GM19452 (cell line): ENCODE measurements around the gene SHANK3.

Experiments
- ATAC-seq: cut with Tn5 transposase; IDR thresholded peaks from one replicate; pipeline ENCODE4 v1.9.1; 2021; ENCODE audit not compliant: unreplicated experiment

The SHANK3 gene

DNA sequence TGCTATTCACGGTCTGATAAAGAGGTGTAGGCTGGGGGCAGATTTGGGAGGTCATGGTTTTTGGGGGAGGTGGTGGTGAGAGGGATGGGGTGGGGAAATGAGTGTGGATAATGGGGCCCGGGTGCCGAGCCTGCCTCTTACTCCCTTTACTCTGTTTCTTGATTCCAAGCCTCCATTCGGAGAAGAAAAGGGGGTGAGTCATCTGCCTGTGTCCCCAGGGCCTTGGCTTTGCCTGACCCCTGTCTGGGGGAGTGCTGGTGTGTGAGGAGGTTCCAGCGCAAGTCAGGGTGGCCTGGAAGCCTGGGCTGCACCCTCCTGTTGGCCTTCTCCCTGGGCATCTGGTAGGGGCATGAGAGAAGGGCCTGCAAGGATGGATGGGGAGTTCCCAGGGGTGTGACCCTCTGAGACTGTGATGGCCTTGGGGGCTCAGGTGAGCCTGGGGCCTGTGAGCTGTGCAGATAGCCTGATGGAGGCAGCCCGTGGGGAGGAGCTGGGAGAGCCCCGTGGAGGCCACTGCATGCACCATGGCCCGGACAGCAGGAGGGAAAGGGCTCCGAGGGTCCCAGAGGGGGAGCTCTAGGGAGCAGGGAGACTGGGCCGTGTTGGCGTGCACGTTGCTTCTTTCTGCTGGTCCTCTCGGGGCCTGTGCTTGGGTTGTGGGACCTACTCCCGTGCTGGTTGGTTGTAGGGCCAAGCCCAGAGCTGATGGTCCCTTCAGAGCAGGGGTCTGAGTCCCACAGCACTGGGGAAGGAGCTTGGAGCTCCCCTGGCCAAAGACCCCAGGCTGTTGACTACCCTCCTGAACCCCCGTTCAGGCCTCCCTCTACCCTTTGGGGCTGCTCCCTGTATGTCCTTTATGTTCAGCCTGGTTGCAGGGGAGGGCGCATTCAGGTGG lies 39.1 kb downstream of the SHANK3 start:
- ATAC-seq, result no peak

DNA sequence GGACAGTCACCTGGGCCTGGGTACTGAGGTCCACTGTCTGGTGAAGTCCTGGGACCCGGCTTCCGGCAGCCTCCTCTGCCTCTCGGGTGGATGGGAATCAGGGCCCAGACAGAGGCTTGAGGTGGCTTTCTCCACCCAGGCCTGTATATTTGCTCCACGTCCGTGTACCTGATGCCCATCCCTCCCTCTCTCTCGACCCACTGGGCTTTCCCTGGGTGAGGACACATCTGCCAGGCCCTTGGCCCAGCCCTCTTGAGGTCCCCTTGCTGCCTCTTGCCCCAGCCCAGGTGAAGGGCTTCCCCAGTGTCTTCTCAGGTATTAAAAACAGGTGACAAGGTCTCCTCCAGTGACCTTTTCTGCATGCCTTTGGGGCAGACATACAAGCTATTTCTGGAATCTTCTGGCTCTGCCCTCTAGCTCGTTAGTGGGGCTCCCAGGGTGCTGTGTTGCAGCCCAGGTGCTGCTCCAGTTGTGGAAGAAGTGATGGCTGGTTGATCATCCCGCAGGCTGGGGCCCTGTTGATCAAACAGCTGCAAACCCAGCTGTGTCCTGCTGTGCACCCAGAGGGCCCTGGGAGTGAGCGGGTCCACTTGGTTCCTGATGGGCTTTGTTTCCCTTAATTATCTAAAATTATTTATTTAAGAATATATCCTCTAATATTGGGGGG lies 39.9 kb downstream of the SHANK3 start:
- ATAC-seq, result no peak

DNA sequence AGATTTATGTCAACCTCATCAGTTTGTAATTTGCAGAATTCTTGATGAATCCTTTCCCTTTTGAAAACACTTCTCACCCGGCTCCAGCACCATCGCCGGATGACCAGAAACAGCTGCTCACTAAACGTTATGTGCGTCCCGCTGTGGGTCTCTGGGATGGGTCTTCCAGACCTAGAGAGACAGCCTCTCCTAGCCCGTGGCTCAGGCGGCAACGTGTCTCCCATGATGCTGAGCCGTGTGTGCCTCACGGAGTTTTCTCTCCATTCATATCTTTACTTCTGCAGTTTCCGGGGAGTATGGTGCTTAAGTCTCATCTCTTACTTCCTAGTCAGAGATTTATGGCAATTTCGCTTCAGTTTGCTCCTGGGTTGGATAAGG lies 40.4 kb downstream of the SHANK3 start:
- no peak for ATAC-seq

DNA sequence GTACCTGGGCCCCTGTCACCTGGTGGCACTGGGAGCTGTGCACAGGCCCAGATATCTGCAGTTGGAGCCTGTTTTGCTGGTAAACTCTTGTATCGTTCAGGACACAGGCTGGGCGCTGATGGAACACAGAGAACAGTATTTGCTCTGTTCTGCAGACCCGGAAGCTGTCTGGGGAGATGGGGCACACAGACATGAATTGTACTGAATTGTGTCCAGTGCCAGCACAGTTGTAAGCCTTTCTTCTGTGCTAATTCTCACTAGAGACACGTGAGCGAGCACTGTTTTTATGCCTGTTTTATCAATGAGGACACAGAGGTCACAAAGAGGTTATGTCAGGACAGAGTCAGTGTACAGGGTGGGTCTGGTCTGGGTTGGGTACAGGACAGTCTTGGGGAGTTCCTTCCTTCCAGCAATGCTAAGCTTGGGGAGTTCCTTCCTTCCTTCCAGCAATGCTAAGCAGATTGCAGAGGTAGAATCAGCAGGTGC lies 41.0 kb downstream of the SHANK3 start:
- no peak for ATAC-seq

DNA sequence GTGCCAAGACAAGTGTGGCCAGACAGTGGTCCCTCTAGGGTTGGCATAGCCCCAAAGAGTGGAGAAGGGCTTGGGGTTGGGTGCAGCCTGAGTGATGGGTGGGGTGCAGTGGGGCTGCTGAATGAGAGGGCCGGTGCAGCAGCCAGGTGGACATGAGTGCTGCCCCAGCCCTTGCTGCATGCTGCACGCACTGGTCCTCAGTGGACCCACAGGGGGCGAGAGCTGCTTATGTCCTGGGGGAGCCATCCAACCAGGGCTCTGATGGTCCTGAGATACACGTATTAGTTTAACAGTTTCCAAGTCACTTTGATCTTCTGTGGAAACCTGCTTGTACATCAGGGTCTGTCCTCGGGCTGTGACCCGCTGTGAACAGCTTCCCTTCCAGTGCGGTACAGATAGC lies 41.5 kb downstream of the SHANK3 start:
- no peak for ATAC-seq

DNA sequence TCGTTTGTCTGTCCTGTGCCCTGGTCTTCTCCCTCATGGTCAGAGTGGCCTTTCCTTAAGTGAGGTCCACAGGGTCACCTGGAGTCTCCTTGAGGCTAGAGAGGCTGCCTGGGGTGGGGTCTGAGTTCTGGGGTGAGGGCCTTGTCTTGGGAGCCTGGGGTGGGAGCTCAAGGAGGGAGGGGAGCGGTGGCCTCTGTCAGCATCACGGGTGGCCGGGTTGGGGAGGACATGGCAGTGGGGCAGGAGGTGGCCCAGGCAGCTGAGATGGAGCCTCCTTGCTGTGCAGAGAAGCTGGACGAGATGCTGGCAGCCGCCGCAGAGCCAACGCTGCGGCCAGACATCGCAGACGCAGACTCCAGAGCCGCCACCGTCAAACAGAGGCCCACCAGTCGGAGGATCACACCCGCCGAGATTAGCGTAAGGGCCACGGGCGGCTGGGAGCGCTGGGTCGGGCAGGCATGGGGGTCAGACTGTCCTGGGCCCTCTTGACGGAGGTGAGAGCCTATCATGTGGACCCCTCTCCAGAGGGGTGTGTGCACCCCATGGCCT lies 42.1 kb downstream of the SHANK3 start:
- no peak for ATAC-seq

DNA sequence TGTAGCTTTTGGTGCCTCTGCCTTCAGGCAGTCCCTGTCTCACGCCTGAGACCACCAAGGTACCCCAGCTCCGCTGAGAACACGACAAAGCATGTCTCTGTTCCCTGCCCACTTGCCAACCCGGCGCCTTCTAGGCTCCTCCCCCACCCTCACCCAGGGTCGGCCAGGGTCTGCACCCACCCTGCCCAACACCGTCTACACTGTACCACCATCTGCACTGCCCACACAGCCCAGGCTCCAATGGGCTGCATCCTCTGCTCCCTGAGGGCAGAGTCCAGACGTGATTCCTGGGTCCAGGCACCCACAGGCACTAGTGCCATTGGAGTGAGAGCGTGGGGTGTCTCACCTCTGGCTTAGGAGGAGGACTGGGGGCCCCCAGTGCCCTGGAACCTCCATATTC lies 42.6 kb downstream of the SHANK3 start:
- ATAC-seq, result no peak

DNA sequence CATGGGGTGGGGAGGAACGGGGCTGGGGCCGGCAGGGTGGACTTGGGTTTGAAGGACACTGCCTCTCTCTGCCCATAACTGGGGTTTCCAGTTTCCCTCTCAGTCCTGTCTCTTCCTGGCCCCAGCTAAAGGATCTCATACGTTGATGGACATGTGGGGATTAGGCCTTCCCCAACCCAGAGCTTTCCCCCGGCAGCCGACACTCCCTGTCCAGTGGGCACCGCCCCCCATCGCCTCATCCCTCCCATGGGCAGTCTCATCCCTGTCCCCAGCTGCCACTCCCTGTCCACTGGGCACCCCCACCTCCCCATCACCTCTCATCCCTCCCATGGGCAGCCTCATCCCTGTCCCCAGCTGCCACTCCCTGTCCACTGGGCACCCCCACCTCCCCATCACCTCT lies 43.2 kb downstream of the SHANK3 start:
- ATAC-seq, result no peak

DNA sequence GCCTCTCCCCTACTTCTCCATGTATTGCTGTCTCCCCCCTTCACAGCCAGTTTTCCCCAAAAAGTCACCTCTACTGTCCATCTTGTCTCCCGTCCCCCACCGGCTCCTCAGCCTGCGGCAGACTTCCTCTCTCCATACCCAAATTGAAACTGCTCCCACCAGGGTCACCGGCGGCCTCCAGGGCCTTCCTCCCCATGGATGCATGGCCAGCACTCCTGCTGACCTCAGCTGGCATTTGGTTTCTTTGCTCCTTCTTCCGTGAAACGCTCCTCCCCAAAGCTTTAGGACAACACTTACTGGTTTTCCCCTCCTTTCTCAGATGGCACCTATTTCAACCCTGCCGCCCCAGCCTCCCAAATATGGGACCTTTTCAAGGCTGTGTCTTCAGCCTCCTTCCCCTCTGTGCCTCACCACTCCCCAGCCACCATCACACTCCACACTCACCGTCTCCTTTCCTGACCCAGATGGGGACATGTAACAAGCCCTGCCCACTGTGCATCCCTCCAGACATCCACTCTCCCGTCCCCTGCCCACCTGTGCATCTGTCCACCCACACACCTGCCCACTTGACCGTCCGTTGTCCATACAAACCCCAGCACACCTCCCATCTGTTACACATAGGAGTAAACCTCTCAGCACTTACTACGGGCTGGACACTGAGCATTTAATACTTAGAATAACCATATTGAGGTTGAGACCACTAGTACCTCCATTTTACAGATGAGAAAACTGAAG lies 43.8 kb downstream of the SHANK3 start:
- no peak for ATAC-seq

- no peak for ATAC-seq
These were observed 45.2 kb downstream of the SHANK3 start for GRCh38 chr22:50717709-50718351.

DNA sequence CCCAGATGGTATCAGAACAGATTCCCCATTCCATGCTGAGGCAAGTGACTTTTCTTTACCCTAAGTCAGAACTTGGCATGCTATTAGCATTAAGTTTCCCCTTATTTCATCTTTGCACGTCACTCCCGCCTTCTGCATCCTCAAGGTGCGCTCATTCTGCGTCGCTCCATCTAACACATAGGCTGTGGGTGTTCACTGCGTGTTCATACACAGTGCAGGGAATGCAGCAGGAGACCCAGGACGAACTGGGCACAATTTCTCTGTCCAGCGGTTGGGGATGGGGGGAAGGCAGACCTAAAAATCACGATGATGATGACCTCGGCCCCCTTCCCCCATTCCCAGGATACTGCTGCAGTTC lies 45.7 kb downstream of the SHANK3 start:
- no peak for ATAC-seq

GRCh38 chr22:50719814-50720300 lies 47.2 kb downstream of the SHANK3 start:
- ATAC-seq, result no peak

DNA sequence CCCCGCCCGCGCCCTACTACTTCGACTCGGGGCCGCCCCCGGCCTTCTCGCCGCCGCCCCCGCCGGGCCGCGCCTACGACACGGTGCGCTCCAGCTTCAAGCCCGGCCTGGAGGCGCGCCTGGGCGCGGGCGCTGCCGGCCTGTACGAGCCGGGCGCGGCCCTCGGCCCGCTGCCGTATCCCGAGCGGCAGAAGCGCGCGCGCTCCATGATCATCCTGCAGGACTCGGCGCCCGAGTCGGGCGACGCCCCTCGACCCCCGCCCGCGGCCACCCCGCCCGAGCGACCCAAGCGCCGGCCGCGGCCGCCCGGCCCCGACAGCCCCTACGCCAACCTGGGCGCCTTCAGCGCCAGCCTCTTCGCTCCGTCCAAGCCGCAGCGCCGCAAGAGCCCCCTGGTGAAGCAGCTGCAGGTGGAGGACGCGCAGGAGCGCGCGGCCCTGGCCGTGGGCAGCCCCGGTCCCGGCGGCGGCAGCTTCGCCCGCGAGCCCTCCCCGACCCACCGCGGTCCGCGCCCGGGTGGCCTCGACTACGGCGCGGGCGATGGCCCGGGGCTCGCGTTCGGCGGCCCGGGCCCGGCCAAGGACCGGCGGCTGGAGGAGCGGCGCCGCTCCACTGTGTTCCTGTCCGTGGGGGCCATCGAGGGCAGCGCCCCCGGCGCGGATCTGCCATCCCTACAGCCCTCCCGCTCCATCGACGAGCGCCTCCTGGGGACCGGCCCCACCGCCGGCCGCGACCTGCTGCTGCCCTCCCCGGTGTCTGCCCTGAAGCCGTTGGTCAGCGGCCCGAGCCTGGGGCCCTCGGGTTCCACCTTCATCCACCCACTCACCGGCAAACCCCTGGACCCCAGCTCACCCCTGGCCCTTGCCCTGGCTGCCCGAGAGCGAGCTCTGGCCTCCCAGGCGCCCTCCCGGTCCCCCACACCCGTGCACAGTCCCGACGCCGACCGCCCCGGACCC lies 48.0 kb downstream of the SHANK3 start:
- ATAC-seq, result no peak

GRCh38 chr22:50721257-50721844 lies 48.7 kb downstream of the SHANK3 start:
- ATAC-seq, result no peak

DNA sequence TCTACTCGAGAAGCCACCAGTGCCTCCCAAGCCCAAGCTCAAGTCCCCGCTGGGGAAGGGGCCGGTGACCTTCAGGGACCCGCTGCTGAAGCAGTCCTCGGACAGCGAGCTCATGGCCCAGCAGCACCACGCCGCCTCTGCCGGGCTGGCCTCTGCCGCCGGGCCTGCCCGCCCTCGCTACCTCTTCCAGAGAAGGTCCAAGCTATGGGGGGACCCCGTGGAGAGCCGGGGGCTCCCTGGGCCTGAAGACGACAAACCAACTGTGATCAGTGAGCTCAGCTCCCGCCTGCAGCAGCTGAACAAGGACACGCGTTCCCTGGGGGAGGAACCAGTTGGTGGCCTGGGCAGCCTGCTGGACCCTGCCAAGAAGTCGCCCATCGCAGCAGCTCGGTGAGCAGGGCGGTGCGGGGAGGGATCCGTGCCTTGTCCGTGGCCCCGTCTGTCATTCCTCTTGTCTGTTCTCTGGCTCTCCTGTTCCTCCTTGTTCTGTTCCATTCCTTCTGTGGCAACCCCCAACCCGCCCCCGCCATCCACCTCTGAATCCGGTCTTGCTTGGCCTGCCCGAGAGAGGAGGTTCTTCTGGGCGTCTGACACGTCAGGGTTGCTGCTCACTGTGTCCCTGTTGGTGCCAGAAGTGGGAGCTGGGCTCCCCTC lies 49.6 kb downstream of the SHANK3 start:
- no peak for ATAC-seq
